Esophagus squamous epithelium (tissue), 4 donors: ENCODE data around the gene PRMT2.

Experiments
- POLR2A ChIP-seq, 4 donors: fragments of 450-650 bp; IDR thresholded peaks; one replicate each; pipeline ENCODE4 v1.6.1; 2017; ENCODE audit warnings: antibody characterized with exemption in 4 of 4, mild to moderate bottlenecking in 4 of 4, moderate library complexity in 3 of 4
- TF ChIP-seq, protein P1 (sequence below), 6 experiments: fragments of 450-650 bp in 4 of 6; fragments of 200-600 bp in 2 of 6; sonication (generic) in 2 of 6; IDR thresholded peaks; one replicate each; pipeline ENCODE4 v1.5.1; 2016 to 2019; ENCODE audit warnings: antibody characterized with exemption in 6 of 6, mild to moderate bottlenecking in 4 of 6, moderate library complexity in 4 of 6

DNA sequence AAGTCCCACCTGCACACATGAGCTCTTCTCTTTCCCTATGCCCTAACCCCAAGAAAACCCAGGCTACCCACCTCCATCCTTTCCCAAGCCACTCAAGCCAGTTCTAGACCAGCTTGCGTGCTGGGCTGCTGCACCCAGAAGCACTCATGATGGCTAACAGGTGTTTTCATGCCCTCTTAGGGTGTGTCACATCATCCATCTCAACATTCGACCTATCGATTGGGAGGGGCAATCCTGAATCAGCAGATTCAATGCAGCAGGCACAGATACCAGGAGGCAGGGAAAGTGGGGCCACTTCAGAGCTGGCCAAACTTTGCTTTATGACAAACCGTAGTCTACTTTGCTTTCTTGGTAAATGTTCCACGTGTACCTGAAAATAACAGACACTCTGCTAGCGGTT, 6.6 kb upstream of the PRMT2 start:
- TF ChIP-seq, protein P1, sequence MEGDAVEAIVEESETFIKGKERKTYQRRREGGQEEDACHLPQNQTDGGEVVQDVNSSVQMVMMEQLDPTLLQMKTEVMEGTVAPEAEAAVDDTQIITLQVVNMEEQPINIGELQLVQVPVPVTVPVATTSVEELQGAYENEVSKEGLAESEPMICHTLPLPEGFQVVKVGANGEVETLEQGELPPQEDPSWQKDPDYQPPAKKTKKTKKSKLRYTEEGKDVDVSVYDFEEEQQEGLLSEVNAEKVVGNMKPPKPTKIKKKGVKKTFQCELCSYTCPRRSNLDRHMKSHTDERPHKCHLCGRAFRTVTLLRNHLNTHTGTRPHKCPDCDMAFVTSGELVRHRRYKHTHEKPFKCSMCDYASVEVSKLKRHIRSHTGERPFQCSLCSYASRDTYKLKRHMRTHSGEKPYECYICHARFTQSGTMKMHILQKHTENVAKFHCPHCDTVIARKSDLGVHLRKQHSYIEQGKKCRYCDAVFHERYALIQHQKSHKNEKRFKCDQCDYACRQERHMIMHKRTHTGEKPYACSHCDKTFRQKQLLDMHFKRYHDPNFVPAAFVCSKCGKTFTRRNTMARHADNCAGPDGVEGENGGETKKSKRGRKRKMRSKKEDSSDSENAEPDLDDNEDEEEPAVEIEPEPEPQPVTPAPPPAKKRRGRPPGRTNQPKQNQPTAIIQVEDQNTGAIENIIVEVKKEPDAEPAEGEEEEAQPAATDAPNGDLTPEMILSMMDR (IDR thresholded peaks at IDR 0.05) = no peak
- no peak for TF ChIP-seq POLR2A (IDR thresholded peaks at IDR 0.05)
